GM18517 (cell line): ENCODE data around the gene HCN2.

Experiments used
- ATAC-seq: cut with Tn5 transposase; IDR thresholded peaks from one replicate; pipeline ENCODE4 v1.9.1; 2021; ENCODE audit warnings: mild to moderate bottlenecking, moderate library complexity; ENCODE audit not compliant: unreplicated experiment

Gene HCN2

DNA sequence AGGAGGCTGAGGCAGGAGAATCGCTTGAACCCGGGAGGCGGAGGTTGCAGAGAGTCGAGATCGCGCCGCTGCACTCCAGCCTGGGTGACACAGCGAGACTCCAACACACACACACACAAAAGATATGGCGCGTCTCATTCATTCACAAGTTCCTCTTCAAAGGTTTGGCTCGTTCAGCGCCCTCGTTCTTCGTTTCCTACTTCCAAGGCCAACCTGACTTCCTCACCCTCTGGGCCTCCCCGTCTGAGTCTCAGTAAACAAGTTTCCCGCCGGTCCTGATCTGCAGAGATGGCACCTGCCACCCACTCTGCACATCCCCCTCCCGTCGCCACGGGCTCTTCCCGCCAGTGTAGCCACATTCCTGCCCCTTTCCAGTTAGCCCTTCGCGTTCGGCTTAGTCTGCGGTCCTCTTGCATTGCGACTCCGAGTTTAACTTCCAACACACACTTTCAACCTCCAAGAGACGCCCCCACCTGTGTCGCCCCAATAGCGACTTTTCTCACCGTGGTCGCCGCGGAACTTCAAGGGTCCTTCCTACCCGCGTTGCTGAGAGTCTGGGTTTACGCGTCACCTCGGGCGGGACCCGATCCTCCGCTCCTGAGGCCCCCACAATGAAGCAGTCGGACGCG lies 18.6 kb upstream of the HCN2 start:
- ATAC-seq, result no peak

DNA sequence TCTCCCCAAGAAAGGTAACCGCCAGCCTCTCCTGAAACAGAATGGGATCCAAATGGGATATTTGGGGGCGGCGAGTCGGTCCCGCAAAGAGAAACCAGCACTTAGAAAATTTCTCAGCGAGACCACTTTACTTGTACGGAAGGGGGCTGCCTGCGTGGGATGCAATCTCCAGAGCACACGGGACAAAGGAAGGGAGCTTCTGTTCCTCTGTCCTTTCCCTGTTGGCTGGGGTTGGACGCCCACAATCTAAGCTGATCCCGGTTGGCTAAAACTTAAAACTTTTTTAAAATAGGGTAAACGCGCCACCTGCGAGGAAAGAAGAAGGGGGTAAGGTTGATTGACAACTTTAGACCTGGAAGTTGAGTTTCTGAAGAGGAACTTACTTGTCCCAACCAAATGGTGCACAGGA lies 18.1 kb upstream of the HCN2 start:
- peak; percentile 5 for ATAC-seq

DNA sequence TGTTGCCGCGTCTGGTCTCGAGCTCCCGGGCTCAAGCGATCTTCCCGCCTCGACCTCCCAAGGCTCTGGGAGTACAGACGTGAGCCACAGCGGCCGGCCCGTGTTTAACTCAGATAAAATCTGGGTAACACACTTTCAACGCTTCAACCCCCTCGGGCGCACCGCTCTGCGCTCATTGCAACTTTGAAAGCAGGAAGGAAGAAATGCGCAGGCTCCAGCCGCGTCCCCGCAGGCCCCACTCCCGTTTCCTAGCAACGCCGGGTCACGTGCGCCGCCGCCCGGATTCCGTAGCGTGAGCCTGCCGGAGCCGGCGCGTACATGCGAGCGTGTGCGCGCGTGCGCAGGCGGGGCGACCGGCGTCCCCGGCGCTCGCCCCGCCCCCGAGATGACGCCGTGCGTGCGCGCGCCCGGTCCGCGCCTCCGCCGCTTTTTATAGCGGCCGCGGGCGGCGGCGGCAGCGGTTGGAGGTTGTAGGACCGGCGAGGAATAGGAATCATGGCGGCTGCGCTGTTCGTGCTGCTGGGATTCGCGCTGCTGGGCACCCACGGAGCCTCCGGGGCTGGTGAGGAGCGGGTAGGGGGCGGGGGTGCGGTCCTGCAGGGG lies 17.4 kb upstream of the HCN2 start, which contains the start of gene BSG:
Gene BSG, plus strand, starts transcription at position 457 of the 603 bp plus-strand sequence. Its CDS starts 39 bp downstream, at position 496.
- peak; percentile 70 for ATAC-seq

- peak; percentile 4 for ATAC-seq
Measured at GRCh38 chr19:572743-573518, 16.8 kb upstream of the HCN2 start.

- no peak for ATAC-seq
Measured at GRCh38 chr19:573519-573825, 16.2 kb upstream of the HCN2 start.

DNA sequence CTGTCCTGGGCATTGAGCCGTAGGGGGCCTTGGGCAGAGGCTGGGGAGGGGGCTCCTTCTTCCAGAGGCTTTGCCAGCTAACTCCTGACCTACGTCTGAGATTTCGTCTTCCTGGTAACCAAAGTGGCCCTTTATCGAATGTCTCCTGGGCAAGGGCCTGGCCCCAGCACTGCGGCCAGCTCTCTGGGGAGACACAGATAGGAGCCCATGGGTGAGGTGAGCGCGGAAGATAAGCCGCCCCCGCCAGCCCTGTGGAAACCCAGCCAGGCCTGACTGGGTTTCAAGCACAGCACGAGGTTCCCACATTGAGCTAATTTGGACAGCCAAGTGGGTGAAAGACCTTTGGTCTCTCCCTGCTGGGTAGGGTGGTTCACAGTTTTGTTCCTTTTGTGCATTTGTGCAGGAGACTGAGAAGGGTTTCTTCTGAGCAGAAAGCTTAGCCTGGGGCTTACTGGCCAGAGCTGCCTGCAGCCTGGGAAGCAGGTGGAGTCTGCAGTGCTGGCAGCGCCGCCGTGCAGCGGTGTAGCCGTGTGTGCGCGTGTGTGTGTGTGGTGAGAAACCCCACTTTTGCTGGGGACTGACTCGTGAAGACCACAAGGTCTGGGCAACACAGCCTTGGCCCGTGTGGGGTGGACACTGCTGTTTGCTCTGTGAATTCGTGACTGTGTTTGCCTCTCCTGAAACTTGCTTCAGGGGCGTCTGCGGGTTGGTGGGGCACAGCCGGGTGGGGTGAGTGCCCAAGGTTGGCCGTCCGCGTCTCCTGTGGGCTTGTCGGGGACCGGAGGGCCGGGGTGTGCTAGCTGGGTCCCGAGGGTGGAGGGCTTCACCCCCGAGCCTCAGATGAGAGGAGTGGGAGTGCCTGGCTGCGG lies 14.8 kb upstream of the HCN2 start:
- ATAC-seq, result no peak

- no peak for ATAC-seq
Measured at GRCh38 chr19:575527-576506, 13.9 kb upstream of the HCN2 start.

- no peak for ATAC-seq
Measured at GRCh38 chr19:576768-577438, 12.8 kb upstream of the HCN2 start.

DNA sequence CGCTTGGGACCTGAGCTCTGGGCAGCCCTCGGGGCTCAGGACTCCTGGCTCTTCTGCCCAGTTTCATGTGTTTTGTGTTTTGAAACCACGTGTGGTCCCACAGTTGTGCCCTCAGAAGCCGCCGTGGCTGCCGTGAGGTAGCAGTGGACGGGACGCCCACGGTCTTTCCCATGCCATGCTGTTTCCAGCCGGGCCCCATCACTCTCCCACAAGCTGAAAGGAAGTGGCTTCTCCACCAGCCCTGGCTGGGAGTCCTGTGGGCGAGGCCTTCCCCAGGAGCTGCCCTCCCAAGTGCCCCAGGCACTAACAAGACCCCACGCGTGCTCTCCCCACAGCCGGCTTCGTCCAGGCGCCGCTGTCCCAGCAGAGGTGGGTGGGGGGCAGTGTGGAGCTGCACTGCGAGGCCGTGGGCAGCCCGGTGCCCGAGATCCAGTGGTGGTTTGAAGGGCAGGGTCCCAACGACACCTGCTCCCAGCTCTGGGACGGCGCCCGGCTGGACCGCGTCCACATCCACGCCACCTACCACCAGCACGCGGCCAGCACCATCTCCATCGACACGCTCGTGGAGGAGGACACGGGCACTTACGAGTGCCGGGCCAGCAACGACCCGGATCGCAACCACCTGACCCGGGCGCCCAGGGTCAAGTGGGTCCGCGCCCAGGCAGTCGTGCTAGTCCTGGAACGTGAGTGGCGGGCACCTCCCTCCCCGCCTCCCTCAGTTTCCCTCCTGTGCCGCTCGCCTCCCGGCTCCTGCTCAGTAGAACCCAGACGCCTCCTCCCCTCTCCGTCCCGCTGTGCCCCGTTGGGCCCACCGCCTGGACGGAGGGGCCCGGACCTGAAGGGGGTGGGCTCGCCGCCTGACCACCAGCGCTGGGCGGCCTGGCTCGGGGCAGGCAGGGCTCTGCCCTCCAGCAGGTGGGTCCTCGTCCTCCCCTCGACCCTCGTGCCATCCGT lies 12.0 kb upstream of the HCN2 start:
- ATAC-seq, result no peak

GRCh38 chr19:579111-579841 lies 10.4 kb upstream of the HCN2 start:
- no peak for ATAC-seq

DNA sequence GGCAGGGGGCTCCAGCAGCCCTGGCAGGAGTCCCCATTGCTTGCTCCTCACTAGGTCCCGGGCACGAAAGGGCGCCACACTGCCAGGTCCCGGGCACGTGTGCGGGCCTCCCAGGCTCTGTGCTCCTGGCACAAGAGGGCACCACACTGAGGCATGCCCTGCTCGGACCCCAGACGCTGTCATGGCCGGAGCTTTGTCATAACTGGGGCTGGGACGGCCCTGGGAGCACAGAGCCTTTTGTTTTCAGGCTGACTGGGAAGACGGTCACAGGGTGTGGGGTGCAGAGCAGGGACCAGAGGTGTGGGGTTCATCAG lies 9.9 kb upstream of the HCN2 start:
- ATAC-seq, result no peak

DNA sequence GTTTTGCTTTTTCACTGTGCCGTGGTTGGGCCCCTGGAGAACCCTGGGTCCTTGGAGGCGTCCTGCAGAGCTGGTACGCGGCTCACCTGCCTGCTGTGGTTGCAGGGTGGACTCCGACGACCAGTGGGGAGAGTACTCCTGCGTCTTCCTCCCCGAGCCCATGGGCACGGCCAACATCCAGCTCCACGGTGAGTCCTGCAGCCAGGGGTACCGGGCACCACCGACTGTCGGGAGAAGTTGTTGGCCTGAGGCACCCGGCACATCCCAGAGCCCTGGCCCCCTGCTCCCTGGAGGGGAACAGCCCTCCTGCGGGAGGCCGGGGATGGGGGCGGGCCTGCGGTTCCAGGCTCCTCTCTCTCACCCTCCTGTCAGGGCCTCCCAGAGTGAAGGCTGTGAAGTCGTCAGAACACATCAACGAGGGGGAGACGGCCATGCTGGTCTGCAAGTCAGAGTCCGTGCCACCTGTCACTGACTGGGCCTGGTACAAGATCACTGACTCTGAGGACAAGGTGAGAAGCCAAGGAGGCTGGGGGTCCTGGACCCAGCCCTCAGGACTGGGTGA lies 9.3 kb upstream of the HCN2 start:
- no peak for ATAC-seq

- ATAC-seq, result no peak
Measured at GRCh38 chr19:581399-582111, 8.1 kb upstream of the HCN2 start.

GRCh38 chr19:582497-583197 lies 7.0 kb upstream of the HCN2 start:
- no peak for ATAC-seq

GRCh38 chr19:583198-583967 lies 6.3 kb upstream of the HCN2 start:
- ATAC-seq, result no peak

- no peak for ATAC-seq
Measured at GRCh38 chr19:583968-584239, 5.8 kb upstream of the HCN2 start.
